GM23338 (cell line): ENCODE results near the gene NSMCE1. TPM values are rescaled to one million over a fixed set of nuclear protein-coding genes. Genes with fewer than 3 reads are reported as not detected.

ENCODE experiments used
- ATAC-seq: fragments of 200-7000 bp; cut with Tn5 transposase; 3 replicates; pipeline ENCODE4 v1.9.1; 2020
- DNase-seq: peaks from one replicate; pipeline ENCODE4 v3.0.0-alpha.2; 2015; ENCODE audit warnings: low spot score
- H2AFZ ChIP-seq: fragments of 200-600 bp; sonication (generic); 2 replicates; pipeline ENCODE4 v1.8.0; 2016; ENCODE audit warnings: antibody characterized with exemption, mild to moderate bottlenecking, moderate library complexity
- H3F3A ChIP-seq: fragments of 200-600 bp; sonication (generic); replicated peaks from 2 replicates; pipeline ENCODE4 v1.8.0; 2017; ENCODE audit warnings: antibody characterized with exemption, mixed run types, low read depth
- H3K27ac ChIP-seq: fragments of 200-600 bp; sonication (generic); 2 replicates; pipeline ENCODE4 v1.6.1; 2016; ENCODE audit warnings: low read depth
- H3K27me3 ChIP-seq: fragments of 200-600 bp; sonication (generic); 2 replicates; pipeline ENCODE4 v1.8.0; 2016; ENCODE audit warnings: mild to moderate bottlenecking, mixed run types, moderate library complexity; ENCODE audit not compliant: insufficient read depth
- H3K36me3 ChIP-seq: fragments of 200-600 bp; sonication (generic); 2 replicates; pipeline ENCODE4 v1.8.0; 2016; ENCODE audit warnings: mild to moderate bottlenecking; ENCODE audit not compliant: insufficient read depth
- H3K4me1 ChIP-seq: fragments of 200-600 bp; sonication (generic); 2 replicates; pipeline ENCODE4 v1.8.0; 2016; ENCODE audit warnings: mild to moderate bottlenecking, moderate library complexity; ENCODE audit not compliant: insufficient read depth
- H3K4me2 ChIP-seq: fragments of 200-600 bp; sonication (generic); 2 replicates; pipeline ENCODE4 v1.7.1; 2017; ENCODE audit warnings: mixed run types
- H3K4me3 ChIP-seq: fragments of 200-600 bp; sonication (generic); 2 replicates; pipeline ENCODE4 v1.6.1; 2016; ENCODE audit warnings: mixed run types
- H3K79me2 ChIP-seq: fragments of 200-600 bp; sonication (generic); replicated peaks from 2 replicates; pipeline ENCODE4 v1.8.0; 2017; ENCODE audit warnings: mild to moderate bottlenecking; ENCODE audit not compliant: insufficient read depth
- H3K9me2 ChIP-seq: fragments of 200-600 bp; sonication (generic); 2 replicates; pipeline ENCODE4 v1.8.0; 2017; ENCODE audit not compliant: insufficient read depth
- H4K20me1 ChIP-seq: fragments of 200-600 bp; sonication (generic); replicated peaks from 2 replicates; pipeline ENCODE4 v1.8.0; 2017; ENCODE audit warnings: mild to moderate bottlenecking; ENCODE audit not compliant: insufficient read depth
- H3K27ac Mint-ChIP-seq: 2 replicates; pipeline ENCODE4 v1.8.0; 2020; ENCODE audit warnings: inconsistent platforms, mild to moderate bottlenecking, moderate library complexity, mixed read lengths
- H3K27me3 Mint-ChIP-seq: 3 replicates; pipeline ENCODE4 v1.8.0; 2022; ENCODE audit warnings: low read depth, mild to moderate bottlenecking, moderate library complexity, mixed read lengths, inconsistent platforms; ENCODE audit not compliant: insufficient read depth, poor library complexity
- H3K36me3 Mint-ChIP-seq: 3 replicates; pipeline ENCODE4 v1.8.0; 2021; ENCODE audit warnings: low read depth, mild to moderate bottlenecking, inconsistent platforms, moderate library complexity, mixed read lengths
- H3K4me1 Mint-ChIP-seq: 3 replicates; pipeline ENCODE4 v1.8.0; 2020; ENCODE audit warnings: mild to moderate bottlenecking, inconsistent platforms, mixed read lengths
- H3K4me3 Mint-ChIP-seq: 3 replicates; pipeline ENCODE4 v1.8.0; 2021; ENCODE audit warnings: moderate library complexity, mild to moderate bottlenecking, inconsistent platforms, mixed read lengths
- H3K9me3 Mint-ChIP-seq: 3 replicates; pipeline ENCODE4 v1.8.0; 2020; ENCODE audit warnings: moderate library complexity, mild to moderate bottlenecking, inconsistent platforms, mixed read lengths
- CREB1 ChIP-seq: fragments of 250-450 bp; sonication (Bioruptor Pico); IDR thresholded peaks from 2 replicates; pipeline ENCODE4 v1.5.0; 2020; ENCODE audit warnings: low read depth, mild to moderate bottlenecking, moderate library complexity
- CTCF ChIP-seq, 2 experiments: fragments of 200-600 bp in 1 of 2; sonication (generic) in 1 of 2; conservative IDR thresholded peaks; 2 replicates each; pipeline versions ENCODE4 v1.5.1 to v1.6.1; 2016 to 2017; ENCODE audit warnings: antibody characterized with exemption in 2 of 2, low read depth in 2 of 2, mild to moderate bottlenecking in 2 of 2, moderate library complexity in 1 of 2
- ETS1 ChIP-seq: IDR thresholded peaks from 2 replicates; pipeline ENCODE4 v1.6.1; 2016; ENCODE audit warnings: antibody characterized with exemption
- EZH2 ChIP-seq: fragments of 200-600 bp; sonication (generic); IDR thresholded peaks from one replicate; pipeline ENCODE4 v1.8.0; 2017; ENCODE audit warnings: antibody characterized with exemption, mild to moderate bottlenecking, low read depth; ENCODE audit not compliant: unreplicated experiment
- EZH2phosphoT487 ChIP-seq: fragments of 200-600 bp; sonication (generic); IDR thresholded peaks from one replicate; pipeline ENCODE4 v1.8.1; 2018; ENCODE audit warnings: antibody characterized with exemption; ENCODE audit not compliant: unreplicated experiment
- JUNB ChIP-seq: IDR thresholded peaks from one replicate; pipeline ENCODE4 v1.6.1; 2016; ENCODE audit warnings: antibody characterized with exemption; ENCODE audit not compliant: unreplicated experiment
- NANOG ChIP-seq: IDR thresholded peaks from 2 replicates; pipeline ENCODE4 v1.6.1; 2016; ENCODE audit warnings: antibody characterized with exemption, borderline replicate concordance
- POLR2AphosphoS5 ChIP-seq: IDR thresholded peaks from 2 replicates; pipeline ENCODE4 v1.6.1; 2016; ENCODE audit warnings: antibody characterized with exemption, low read depth
- STAT1 ChIP-seq: IDR thresholded peaks from one replicate; pipeline ENCODE4 v1.6.1; 2016; ENCODE audit warnings: antibody characterized with exemption; ENCODE audit not compliant: unreplicated experiment
- ZNF114 ChIP-seq: fragments of 250-450 bp; sonication (Bioruptor Pico); IDR thresholded peaks from 2 replicates; pipeline ENCODE4 v1.5.0; 2020; ENCODE audit warnings: mild to moderate bottlenecking, moderate library complexity
- ZNF331 ChIP-seq: fragments of 250-450 bp; sonication (Bioruptor Pico); IDR thresholded peaks from 2 replicates; pipeline ENCODE4 v1.5.0; 2020; ENCODE audit warnings: low read depth, mild to moderate bottlenecking, moderate library complexity
- polyA plus RNA-seq: library from polyadenylated mRNA; unstranded; fragments of >200 nt; fragmentation: Nextera tagmentation; extraction: Ambion mirVana; gene quantifications from 2 replicates; pipeline ENCODE4 v1.2.1, GENCODE V29; 2016
- total RNA-seq: library from RNA; depleted of rRNA; stranded (reverse); fragments of >200 nt; shearing (Covaris generic); gene quantifications from 2 replicates; pipeline ENCODE4 v1.2.3, GENCODE V29; 2014
- TF ChIP-seq, protein P1 (sequence below): IDR thresholded peaks from one replicate; pipeline ENCODE4 v1.6.1; 2018; ENCODE audit warnings: antibody characterized with exemption; ENCODE audit not compliant: unreplicated experiment
- TF ChIP-seq, protein P2 (sequence below): fragments of 250-450 bp; sonication (Bioruptor Pico); IDR thresholded peaks from 2 replicates; pipeline ENCODE4 v1.5.0; 2020; ENCODE audit warnings: mild to moderate bottlenecking, moderate library complexity

Gene NSMCE1
- total and polyA plus RNA-seq, 2 experiments from 2014 or later = 30.6 to 50.8 TPM

DNA sequence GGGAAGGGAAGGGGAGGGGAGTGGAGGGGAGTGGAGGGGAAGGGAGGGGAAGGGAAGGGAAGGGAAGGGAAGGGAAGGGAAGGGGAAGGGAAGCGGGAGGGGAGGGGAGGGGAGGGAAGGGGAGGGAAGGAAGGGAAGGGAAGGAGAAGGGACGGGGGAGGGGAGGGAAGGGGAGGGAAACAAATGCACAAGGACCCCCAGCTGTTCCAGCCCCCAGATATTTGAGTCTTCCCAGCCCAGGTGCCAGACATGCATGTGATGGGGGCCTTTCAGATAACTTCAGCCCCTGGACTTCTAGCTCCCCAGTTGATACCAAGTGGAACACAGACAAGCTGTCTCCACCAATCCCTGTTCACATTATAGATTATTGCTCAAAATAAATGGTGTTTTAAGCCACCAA is 79.9 kb downstream of the NSMCE1 start:
- H3F3A ChIP-seq = no peaks in the 10 kb centered on the region

More for the DNA sequence above, 79.9 kb downstream of the NSMCE1 start:
- H3K36me3 Mint-ChIP-seq = no peaks in the 10 kb centered on the region
- Histone ChIP-seq H3K4me1 (no peaks in the 10 kb centered on the region), H3K36me3 (no peaks in the 10 kb centered on the region), H3K4me3 (no peak overlapping the region), H3K27ac (no peak overlapping the region), H4K20me1 (no peaks in the 10 kb centered on the region), H3K27me3 (no peaks in the 10 kb centered on the region), H3K79me2 (no peaks in the 10 kb centered on the region), H2AFZ (no peak overlapping the region), H3K4me2 (no peak overlapping the region), H3K9me2 (no peaks in the 10 kb centered on the region)
- TF ChIP-seq ZNF331 (CRISPR knock-in tag) = no peak
- TF ChIP-seq NANOG = no peak
- TF ChIP-seq, protein P1, sequence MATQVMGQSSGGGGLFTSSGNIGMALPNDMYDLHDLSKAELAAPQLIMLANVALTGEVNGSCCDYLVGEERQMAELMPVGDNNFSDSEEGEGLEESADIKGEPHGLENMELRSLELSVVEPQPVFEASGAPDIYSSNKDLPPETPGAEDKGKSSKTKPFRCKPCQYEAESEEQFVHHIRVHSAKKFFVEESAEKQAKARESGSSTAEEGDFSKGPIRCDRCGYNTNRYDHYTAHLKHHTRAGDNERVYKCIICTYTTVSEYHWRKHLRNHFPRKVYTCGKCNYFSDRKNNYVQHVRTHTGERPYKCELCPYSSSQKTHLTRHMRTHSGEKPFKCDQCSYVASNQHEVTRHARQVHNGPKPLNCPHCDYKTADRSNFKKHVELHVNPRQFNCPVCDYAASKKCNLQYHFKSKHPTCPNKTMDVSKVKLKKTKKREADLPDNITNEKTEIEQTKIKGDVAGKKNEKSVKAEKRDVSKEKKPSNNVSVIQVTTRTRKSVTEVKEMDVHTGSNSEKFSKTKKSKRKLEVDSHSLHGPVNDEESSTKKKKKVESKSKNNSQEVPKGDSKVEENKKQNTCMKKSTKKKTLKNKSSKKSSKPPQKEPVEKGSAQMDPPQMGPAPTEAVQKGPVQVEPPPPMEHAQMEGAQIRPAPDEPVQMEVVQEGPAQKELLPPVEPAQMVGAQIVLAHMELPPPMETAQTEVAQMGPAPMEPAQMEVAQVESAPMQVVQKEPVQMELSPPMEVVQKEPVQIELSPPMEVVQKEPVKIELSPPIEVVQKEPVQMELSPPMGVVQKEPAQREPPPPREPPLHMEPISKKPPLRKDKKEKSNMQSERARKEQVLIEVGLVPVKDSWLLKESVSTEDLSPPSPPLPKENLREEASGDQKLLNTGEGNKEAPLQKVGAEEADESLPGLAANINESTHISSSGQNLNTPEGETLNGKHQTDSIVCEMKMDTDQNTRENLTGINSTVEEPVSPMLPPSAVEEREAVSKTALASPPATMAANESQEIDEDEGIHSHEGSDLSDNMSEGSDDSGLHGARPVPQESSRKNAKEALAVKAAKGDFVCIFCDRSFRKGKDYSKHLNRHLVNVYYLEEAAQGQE = no peak
- TF ChIP-seq CTCF (conservative IDR thresholded peaks at IDR 0.05; ENCODE audit: low read depth in 2 of 2) = no peak
- TF ChIP-seq ETS1 = no peak
- no peak for TF ChIP-seq JUNB
- TF ChIP-seq, protein P2, sequence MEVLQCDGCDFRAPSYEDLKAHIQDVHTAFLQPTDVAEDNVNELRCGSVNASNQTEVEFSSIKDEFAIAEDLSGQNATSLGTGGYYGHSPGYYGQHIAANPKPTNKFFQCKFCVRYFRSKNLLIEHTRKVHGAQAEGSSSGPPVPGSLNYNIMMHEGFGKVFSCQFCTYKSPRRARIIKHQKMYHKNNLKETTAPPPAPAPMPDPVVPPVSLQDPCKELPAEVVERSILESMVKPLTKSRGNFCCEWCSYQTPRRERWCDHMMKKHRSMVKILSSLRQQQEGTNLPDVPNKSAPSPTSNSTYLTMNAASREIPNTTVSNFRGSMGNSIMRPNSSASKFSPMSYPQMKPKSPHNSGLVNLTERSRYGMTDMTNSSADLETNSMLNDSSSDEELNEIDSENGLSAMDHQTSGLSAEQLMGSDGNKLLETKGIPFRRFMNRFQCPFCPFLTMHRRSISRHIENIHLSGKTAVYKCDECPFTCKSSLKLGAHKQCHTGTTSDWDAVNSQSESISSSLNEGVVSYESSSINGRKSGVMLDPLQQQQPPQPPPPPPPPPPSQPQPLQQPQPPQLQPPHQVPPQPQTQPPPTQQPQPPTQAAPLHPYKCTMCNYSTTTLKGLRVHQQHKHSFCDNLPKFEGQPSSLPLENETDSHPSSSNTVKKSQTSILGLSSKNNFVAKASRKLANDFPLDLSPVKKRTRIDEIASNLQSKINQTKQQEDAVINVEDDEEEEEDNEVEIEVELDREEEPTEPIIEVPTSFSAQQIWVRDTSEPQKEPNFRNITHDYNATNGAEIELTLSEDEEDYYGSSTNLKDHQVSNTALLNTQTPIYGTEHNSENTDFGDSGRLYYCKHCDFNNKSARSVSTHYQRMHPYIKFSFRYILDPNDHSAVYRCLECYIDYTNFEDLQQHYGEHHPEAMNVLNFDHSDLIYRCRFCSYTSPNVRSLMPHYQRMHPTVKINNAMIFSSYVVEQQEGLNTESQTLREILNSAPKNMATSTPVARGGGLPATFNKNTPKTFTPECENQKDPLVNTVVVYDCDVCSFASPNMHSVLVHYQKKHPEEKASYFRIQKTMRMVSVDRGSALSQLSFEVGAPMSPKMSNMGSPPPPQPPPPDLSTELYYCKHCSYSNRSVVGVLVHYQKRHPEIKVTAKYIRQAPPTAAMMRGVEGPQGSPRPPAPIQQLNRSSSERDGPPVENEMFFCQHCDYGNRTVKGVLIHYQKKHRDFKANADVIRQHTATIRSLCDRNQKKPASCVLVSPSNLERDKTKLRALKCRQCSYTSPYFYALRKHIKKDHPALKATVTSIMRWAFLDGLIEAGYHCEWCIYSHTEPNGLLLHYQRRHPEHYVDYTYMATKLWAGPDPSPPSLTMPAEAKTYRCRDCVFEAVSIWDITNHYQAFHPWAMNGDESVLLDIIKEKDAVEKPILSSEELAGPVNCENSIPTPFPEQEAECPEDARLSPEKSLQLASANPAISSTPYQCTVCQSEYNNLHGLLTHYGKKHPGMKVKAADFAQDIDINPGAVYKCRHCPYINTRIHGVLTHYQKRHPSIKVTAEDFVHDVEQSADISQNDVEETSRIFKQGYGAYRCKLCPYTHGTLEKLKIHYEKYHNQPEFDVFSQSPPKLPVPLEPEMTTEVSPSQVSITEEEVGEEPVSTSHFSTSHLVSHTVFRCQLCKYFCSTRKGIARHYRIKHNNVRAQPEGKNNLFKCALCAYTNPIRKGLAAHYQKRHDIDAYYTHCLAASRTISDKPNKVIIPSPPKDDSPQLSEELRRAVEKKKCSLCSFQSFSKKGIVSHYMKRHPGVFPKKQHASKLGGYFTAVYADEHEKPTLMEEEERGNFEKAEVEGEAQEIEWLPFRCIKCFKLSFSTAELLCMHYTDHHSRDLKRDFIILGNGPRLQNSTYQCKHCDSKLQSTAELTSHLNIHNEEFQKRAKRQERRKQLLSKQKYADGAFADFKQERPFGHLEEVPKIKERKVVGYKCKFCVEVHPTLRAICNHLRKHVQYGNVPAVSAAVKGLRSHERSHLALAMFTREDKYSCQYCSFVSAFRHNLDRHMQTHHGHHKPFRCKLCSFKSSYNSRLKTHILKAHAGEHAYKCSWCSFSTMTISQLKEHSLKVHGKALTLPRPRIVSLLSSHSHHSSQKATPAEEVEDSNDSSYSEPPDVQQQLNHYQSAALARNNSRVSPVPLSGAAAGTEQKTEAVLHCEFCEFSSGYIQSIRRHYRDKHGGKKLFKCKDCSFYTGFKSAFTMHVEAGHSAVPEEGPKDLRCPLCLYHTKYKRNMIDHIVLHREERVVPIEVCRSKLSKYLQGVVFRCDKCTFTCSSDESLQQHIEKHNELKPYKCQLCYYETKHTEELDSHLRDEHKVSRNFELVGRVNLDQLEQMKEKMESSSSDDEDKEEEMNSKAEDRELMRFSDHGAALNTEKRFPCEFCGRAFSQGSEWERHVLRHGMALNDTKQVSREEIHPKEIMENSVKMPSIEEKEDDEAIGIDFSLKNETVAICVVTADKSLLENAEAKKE (CRISPR knock-in tag) = no peak
- no peak for TF ChIP-seq STAT1
- no peak for TF ChIP-seq EZH2phosphoT487
- no peak for TF ChIP-seq EZH2
- TF ChIP-seq CREB1 (CRISPR knock-in tag) = no peak
- TF ChIP-seq POLR2AphosphoS5 = no peak
- TF ChIP-seq ZNF114 = no peak
- peaks cover 17% of the 10 kb centered on the region; the same call in 2 of the 3 replicates for H3K9me3 Mint-ChIP-seq
- DNase-seq = no peak
- no peak for ATAC-seq
- H3K4me1 Mint-ChIP-seq = no peaks in the 10 kb centered on the region
- no peak overlapping the region for H3K27ac Mint-ChIP-seq
- H3K4me3 Mint-ChIP-seq = no peak overlapping the region
- H3K27me3 Mint-ChIP-seq = peaks cover 4% of the 10 kb centered on the region
